Left lung (tissue), 10 donors: ENCODE measurements around the gene HPS4. TPM values are rescaled to one million over a fixed set of nuclear protein-coding genes. Genes with fewer than 3 reads are reported as not detected.

ENCODE experiments used
- ATAC-seq: fragments of 200-7000 bp; cut with Tn5 transposase; one replicate; pipeline ENCODE4 v1.9.1; 2020; ENCODE audit warnings: moderate library complexity
- DNase-seq, 4 donors: peaks; one replicate each; pipeline ENCODE4 v3.0.0-alpha.2; 2013 to 2020
- H3K27ac ChIP-seq, 2 donors: fragments of 200-600 bp; sonication (generic) in 1 of 2; one replicate each; pipeline versions ENCODE4 v1.5.0 to v1.8.0; 2020 to 2021
- H3K27me3 ChIP-seq, 2 donors: fragments of 200-600 bp; sonication (generic) in 1 of 2; one replicate each; pipeline versions ENCODE4 v1.5.0 to v1.8.0; 2020 to 2021
- H3K36me3 ChIP-seq, 2 donors: fragments of 200-600 bp; sonication (generic) in 1 of 2; one replicate each; pipeline versions ENCODE4 v1.5.0 to v1.8.0; 2020 to 2021
- H3K4me1 ChIP-seq, 2 donors: fragments of 200-600 bp; one replicate each; pipeline ENCODE4 v1.8.0; 2021
- H3K4me3 ChIP-seq, 2 donors: fragments of 200-600 bp; sonication (generic) in 1 of 2; one replicate each; pipeline versions ENCODE4 v1.5.0 to v1.8.0; 2020 to 2021; ENCODE audit warnings: mild to moderate bottlenecking in 1 of 2
- H3K9me3 ChIP-seq, 2 donors: fragments of 200-600 bp; sonication (generic) in 1 of 2; one replicate each; pipeline versions ENCODE4 v1.5.0 to v1.8.0; 2020 to 2021
- intact Hi-C, 2 donors: fragments of 100-400 bp; cut with DNase I; formaldehyde crosslinking; loops; one replicate each; pipeline versions ENCODE4 v1.11.2 to v1.14.2; 2022
- polyA plus RNA-seq, 6 donors: library from polyadenylated mRNA; unstranded; fragments of 120-200 nt; gene quantifications; one replicate each; pipeline ENCODE4 v1.2.1, GENCODE V29; 2013; ENCODE audit not compliant: insufficient read length in 6 of 6
- total RNA-seq, 2 donors: library from RNA; stranded (reverse); fragmentation: NEBNext Ultra II Directional; extraction: Animal tissue kit (Norgen Biotek cat#: 25700); gene quantifications; one replicate each; pipeline ENCODE4 v1.2.1, GENCODE V29; 2021
- TF ChIP-seq, protein P1 (sequence below), 2 donors: fragments of 200-600 bp; sonication (generic) in 1 of 2; IDR thresholded peaks; one replicate each; pipeline versions ENCODE4 v1.5.0 to v1.8.0; 2021; ENCODE audit warnings: antibody characterized with exemption in 2 of 2
- donor health status: DM: no; HTN: yes; CAD: no.
- donor health status: DM: no; HTN: no; CAD: no.

Gene HPS4
- total and polyA plus RNA-seq, 8 donors = 25.4 to 40.7 (median 34.4) TPM

DNA sequence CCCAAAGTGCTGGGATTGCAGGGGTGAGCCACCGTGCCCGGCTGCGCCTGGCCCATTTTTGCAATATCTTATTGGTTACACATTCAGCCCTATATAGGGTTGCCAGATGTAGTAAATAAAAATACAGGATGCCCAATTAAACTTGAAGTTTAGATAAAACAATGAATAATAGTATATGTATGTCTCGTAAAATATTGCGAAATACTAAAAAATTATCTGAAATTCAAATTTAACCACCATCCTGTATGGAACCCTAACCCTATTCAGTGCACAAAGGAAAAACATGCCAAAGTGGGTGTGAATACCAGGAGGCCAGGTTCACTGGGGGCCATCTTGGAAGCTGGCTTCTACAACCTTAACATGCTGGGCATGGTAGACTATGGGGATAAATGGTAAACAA, 33.8 kb upstream of the HPS4 start:
- no peak overlapping the region for H3K27ac ChIP-seq
- DNase-seq = no peak
- H3K4me3 ChIP-seq = no peak overlapping the region
- TF ChIP-seq, protein P1, sequence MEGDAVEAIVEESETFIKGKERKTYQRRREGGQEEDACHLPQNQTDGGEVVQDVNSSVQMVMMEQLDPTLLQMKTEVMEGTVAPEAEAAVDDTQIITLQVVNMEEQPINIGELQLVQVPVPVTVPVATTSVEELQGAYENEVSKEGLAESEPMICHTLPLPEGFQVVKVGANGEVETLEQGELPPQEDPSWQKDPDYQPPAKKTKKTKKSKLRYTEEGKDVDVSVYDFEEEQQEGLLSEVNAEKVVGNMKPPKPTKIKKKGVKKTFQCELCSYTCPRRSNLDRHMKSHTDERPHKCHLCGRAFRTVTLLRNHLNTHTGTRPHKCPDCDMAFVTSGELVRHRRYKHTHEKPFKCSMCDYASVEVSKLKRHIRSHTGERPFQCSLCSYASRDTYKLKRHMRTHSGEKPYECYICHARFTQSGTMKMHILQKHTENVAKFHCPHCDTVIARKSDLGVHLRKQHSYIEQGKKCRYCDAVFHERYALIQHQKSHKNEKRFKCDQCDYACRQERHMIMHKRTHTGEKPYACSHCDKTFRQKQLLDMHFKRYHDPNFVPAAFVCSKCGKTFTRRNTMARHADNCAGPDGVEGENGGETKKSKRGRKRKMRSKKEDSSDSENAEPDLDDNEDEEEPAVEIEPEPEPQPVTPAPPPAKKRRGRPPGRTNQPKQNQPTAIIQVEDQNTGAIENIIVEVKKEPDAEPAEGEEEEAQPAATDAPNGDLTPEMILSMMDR (IDR thresholded peaks at IDR 0.05) = no peak
- no peak for ATAC-seq
- H3K9me3 ChIP-seq = no peaks in the 10 kb centered on the region
- H3K27me3 ChIP-seq = no peaks in the 10 kb centered on the region
- intact Hi-C loops = no loop called here
- no peaks in the 10 kb centered on the region for H3K36me3 ChIP-seq
- H3K4me1 ChIP-seq = peaks cover 7 to 12% of the 10 kb centered on the region in 2 donors

DNA sequence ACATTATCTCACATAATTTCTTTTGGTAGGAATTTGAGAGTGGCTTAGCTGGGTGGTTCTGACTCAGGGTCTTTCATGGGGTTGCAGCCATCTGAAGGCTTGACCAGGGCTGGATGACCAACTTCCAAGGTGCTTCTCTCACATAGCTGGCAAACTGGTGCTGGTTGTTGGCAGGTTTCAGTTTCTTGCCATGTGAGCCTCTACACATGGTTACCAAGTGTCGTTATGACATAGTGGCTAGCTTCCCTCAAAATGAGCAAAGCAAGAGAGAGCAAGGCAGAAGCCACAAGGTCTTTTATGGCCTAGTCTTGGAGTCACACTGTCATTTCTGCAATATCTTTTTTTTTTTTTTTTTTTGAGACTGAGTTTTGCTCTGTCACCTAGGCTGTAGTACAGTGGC, 32.9 kb upstream of the HPS4 start:
- H3K4me3 ChIP-seq = no peak overlapping the region
- no peaks in the 10 kb centered on the region for H3K9me3 ChIP-seq
- peaks cover 9 to 17% of the 10 kb centered on the region in 2 donors for H3K4me1 ChIP-seq
- DNase-seq (no peak), ATAC-seq (no peak)
- TF ChIP-seq, protein P1 (IDR thresholded peaks at IDR 0.05) = no peak
- intact Hi-C loops = no loop called here
- no peaks in the 10 kb centered on the region for H3K27me3 ChIP-seq
- no peaks in the 10 kb centered on the region for H3K36me3 ChIP-seq
- H3K27ac ChIP-seq = no peak overlapping the region

DNA sequence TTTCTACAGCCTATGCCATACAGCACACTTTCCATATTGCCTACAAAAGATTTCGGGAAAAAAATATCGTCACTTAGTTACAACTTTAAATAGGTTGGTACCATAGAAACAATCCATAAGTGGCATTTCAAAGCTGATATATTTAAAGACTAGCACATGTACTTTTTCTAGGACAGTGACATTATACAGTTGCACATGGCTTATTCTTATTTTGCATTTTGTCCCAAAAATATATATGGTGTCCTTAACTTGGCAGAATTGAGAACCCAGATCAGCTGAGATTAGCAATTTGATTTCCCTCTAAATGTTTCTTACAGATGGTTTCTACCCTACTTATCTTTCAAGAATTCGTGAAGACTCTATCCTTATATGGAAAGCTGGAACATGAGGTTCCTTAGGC, 32.3 kb upstream of the HPS4 start:
- peaks cover 13 to 22% of the 10 kb centered on the region in 2 donors for H3K4me1 ChIP-seq
- H3K36me3 ChIP-seq = no peaks in the 10 kb centered on the region
- H3K27me3 ChIP-seq = no peaks in the 10 kb centered on the region
- H3K27ac ChIP-seq = no peak overlapping the region
- DNase-seq = no peak
- no peaks in the 10 kb centered on the region for H3K9me3 ChIP-seq
- H3K4me3 ChIP-seq = no peak overlapping the region
- TF ChIP-seq, protein P1 (IDR thresholded peaks at IDR 0.05) = no peak
- intact Hi-C loops = no loop called here
- no peak for ATAC-seq

DNA sequence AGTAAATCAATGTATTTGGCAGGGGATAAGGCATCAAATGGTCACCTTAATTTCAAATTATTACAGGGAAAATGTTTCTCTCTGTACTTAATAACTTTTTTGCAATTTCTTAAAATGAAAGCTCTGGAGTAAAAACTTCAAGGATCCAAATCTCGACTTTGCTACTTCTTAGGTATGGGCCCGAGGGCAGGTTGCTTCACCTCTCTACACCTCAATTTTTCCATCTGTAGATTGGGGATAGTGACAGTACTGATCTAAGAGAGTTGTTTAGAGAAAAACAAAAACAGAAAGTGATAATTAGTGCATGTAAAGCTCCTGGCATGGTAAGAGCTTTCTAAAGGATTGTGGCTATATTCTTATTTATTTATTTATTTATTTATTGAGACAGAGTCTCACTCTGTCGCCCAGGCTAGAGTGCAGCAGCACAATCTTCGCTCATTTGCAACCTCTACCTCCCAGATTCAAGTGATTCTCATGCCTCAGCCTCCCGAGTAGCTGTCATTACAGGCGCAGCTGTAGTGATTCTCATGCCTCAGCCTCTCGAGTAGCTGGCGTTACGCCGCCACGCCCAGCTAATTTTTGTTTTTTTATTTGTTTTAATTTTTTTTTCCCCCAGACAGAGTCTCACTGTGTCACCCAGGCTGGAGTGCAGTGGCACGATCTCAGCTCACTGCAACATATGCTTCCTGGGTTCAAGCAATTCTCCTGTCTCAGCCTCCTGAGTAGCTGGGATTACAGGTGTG, 31.0 kb upstream of the HPS4 start:
- Histone ChIP-seq H3K9me3 (no peaks in the 10 kb centered on the region), H3K27ac (no peak overlapping the region), H3K4me3 (no peak overlapping the region), H3K4me1 (peaks cover 13 to 29% of the 10 kb centered on the region in 2 donors), H3K36me3 (peaks cover 0 to 12% of the 10 kb centered on the region in 2 donors), H3K27me3 (no peaks in the 10 kb centered on the region)
- TF ChIP-seq, protein P1 (IDR thresholded peaks at IDR 0.05) = no peak
- DNase-seq = no peak
- no peak for ATAC-seq
- intact Hi-C loops = no loop called here

DNA sequence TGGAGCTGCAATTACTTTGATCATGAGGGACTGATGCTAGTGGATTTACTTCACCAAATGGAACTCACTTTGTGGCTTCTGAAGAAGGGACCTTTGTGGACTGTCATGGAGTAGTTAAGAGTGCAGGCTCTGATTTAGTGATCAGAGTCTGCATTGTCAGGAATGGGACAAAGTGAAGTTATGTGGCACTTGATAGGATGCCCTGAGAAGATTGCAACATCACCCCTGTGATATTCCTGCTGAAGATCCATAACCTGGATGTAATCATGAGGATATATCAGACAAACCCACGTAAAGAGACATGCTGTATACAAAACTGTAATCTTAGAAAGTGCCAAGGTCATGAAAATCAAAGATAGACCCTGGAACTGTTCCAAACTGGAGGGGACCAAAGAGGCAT, 30.3 kb upstream of the HPS4 start:
- no peaks in the 10 kb centered on the region for H3K27me3 ChIP-seq
- no peaks in the 10 kb centered on the region for H3K9me3 ChIP-seq
- TF ChIP-seq, protein P1 (IDR thresholded peaks at IDR 0.05) = no peak
- H3K4me3 ChIP-seq = no peak overlapping the region
- H3K27ac ChIP-seq = no peak overlapping the region
- DNase-seq = no peak
- peaks cover 13 to 29% of the 10 kb centered on the region in 2 donors for H3K4me1 ChIP-seq
- ATAC-seq = no peak
- peaks cover 0 to 20% of the 10 kb centered on the region in 2 donors for H3K36me3 ChIP-seq
- intact Hi-C loops = no loop called here
